HG03025 (cell line): ENCODE data around the gene CNPY3.

Source experiments
- ATAC-seq: cut with Tn5 transposase; IDR thresholded peaks from one replicate; pipeline ENCODE4 v1.9.1; 2021; ENCODE audit warnings: mild to moderate bottlenecking, moderate library complexity; ENCODE audit not compliant: unreplicated experiment, low FRiP score

The CNPY3 gene

DNA sequence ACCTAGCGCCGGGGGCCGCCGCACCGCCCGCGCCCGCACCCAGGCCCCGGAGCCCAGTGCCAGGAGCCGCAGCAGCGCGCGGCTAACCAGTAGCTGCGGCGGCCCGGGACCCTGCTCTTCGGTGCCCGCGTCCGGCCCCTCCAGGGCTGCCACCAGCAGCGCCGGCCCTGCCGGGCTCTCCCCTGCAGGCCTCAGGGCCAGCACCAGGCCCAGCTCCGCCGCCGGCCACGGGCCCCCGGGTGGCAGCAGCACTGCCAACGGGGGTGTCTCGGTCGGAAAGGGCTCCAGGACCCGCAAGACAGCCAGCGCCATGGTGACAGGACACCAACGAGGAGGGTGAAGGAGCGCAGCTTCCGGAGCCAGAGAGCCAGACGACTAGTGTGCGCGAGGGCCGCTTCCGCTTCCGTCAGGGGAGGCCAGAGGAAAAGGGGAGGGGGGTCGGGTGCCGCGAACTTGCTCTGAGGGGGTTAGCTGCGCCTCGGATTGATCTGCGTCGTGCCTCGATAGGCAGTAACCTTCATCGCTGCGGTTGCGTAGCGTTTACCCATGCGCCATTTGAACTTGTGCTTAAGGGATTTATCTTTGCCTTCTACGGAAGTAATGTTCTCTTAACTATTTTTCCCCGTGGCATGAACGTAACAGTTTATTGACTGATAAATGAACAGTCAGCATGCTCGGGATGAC, 49.7 kb downstream of the CNPY3 start, which contains the start of gene PEX6:
Gene PEX6, minus strand, starts transcription at position 343 of the 684 bp plus-strand sequence. Its CDS starts 31 bp downstream, at position 312.
- peak; percentile 86 for ATAC-seq

DNA sequence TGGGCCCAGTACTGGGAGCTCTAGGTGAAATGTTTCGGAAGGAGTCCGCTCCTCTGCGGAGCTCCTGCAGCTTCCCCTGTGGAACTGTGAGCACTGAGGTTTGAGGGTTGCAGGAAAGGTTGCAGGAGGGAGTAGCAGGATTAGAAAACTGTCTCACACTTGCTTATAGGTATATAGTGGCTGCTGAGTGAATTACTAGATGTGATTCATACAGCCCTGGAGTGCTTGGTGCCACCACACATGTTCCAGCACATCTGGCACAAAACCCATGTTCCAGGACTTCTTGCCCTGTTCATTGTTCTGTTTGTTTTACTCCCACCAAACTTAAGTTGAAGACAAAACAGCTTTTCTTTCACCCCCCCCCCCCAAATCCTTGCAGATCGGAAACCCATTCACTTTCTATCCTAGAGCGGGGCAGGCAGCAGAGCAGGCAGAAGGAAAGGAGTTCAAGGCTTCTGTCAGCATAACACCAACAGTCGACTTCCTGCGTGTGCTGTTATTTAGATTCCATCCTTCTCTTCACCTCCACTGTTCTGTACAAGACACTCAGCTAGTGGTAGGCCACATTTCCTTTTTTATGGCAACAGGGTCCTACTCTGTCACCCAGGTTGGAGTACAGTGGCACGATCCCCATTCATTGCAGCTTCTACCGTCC, 50.4 kb downstream of the CNPY3 start:
- ATAC-seq, result no peak

DNA sequence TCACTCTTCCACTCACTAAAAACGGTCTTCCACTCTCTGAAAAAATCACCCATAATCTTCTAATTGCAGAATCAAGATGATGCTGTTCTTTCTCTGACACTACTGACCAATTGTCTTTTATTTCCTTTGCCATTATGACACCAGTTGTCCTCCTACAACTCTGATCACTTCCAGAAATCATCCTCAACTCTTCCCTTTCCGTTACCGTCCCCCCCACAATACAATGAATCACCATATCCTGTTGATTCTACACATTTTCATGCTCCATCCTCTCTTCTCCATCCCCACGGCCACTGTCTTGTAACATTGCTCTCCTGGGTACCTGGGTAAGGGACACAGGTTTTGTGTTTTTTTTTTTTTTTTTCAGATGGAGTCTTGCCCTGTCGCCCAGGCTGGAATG, 52.6 kb downstream of the CNPY3 start:
- ATAC-seq, result no peak

DNA sequence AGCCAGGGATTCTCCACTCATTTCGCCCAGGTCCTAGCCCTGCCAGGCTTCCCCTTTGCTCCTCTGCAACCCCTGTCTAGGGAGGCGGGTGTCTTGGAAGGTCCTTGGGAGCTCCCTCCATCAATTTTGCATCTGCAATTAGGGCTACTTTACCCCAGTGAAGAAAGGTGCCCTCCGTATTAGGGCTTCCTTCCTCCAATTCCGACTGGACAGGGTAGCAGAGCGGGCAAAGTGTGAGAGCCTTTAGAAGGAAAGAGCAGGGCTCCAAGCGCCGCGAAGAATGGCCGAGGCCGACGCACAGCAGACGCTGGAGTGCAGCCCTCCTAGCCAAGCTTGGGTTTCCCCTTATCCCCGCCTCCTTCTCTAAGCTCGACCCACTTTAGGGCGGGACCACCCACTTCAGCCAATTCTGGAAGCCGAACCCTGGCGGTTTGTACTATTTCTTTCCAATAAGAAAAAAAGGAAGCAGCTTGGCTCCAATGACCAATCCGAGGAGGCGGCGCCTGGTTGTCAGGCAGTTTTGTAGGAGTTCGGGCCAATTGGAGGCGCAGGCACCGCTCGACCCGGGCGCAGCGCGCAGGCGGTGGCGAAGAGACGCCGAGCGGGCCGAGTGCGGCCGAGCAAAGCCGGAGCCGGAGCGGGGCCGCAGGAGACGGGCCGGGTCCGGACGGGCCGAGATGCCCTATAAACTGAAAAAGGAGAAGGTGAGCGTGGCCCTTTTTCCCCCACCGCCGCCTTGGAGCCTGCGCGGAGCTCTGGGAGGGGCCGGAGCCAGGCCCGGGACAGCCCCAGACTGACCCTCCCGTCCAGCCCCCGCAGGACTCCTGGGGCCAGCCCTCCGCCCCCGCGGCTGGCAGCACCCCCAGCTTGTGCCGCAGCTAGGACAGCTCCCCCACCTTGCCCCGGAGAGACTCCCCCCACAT, 55.0 kb downstream of the CNPY3 start, which contains the start of gene PPP2R5D:
Gene PPP2R5D, plus strand, starts transcription at position 570 of the 923 bp plus-strand sequence. Its CDS starts 108 bp downstream, at position 678.
- ATAC-seq, result peak; percentile 88

DNA sequence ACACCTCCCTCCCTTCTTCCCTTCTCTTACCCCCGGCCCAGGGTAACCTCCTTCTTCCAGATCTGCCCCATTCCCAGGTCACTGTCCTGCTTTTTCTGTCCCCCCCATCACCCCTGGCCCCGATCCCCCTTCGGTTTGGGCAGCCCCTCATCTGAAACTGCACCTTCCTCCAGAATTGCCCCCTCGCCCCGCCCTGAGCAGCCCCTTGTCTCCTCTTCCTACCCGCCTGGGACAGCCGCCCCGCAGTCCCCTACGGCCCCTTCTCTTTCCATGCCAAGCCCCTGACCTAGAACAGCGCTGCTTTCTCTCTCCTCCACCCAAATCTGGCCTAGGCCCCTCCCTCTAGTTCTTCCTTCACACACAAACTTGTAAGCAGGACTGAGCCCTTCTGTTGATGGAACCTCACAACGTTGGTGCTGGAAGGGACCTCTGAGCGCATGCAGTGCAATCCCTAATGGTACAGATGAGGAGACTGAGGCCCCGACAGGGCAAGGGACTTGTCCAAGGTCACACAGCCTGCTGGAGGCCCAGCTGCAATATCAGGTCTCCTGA, 55.7 kb downstream of the CNPY3 start:
- ATAC-seq, result no peak

DNA sequence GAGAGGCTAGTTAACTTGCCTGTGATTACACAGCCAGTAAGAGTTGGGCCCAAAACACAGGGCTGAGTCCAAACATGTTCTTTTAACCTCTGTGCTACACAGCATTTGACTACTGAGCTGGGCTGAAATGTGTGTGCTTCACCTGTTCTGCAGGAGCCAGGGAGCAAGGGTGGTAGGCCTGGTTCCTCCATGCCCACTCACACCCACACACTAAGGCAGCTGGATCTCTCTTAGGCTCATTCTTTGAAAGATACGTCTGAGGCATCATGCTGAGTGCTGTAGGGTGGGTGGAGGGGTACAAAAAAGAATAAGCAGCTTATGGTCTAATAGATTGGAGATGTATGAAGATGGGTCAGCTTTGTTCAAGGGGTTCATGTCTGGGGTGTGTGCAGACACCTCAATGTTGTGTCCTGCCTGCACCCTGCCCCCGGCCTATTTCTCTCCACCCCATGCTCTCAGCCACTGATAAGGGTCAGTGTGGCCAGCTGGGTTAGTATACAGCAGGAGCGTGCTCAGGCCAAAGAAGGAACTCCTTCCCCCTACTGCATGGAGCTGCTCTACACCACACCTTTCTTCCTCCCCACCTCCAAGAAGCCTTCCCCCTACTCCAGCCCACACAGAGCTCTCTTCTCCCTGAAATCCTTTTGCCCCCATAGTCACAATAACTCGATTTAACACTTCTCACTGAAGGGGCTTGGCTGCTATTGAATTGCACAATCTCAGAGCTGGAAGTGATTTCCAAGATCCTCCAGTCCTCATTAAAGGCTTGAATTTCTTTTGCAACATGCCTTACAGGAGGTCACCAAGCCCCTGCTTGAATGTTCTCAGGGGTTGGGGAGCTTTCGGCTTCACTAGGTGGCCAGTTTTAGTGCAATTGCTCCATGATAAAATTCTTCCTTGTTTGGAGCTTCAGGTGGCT, 58.5 kb downstream of the CNPY3 start:
- ATAC-seq, result no peak

DNA sequence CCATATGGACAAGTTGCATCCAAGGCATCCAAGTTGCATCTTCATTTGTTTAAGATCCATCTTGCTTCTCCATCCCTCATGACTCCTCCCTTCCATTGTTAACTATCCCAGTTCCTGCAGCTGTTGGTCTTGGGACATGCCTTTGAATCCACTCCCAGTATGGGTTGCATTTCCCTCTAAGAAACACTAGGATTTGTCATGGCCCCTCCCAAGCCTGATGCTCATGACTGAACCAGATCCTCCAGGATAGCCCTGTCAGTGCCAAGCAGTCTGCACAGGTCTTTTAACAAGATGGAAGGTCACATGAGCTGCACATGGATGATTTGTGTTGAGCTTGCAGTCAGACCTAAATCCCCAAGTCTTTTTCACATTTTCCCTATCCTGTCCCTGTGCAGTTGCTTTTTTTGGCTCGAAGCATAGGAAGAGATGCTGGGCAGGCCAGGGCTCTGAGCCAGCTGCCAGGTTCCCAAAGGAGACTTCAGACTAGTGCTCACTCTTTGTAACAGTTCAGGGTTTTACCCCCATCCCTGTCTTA, 59.3 kb downstream of the CNPY3 start:
- no peak for ATAC-seq
